Breast epithelium (tissue), 4 donors: Measurements from ENCODE around the gene MARCHF2. TPM values are rescaled to one million over a fixed set of nuclear protein-coding genes. Genes with fewer than 3 reads are reported as not detected.

Source experiments
- DNase-seq, 2 donors: peaks; one replicate each; pipeline ENCODE4 v3.0.0-alpha.2; 2019; ENCODE audit warnings: low spot score in 2 of 2
- H3K27ac ChIP-seq, 2 donors: fragments of 200-600 bp; sonication (generic) in 1 of 2; one replicate each; pipeline ENCODE4 v1.5.1; 2016 to 2019; ENCODE audit warnings: mild to moderate bottlenecking in 1 of 2
- H3K27me3 ChIP-seq, 2 donors: fragments of 200-600 bp; sonication (generic) in 1 of 2; one replicate each; pipeline versions ENCODE4 v1.5.1 to v1.6.0; 2017 to 2019; ENCODE audit warnings: control low read depth in 1 of 2, mild to moderate bottlenecking in 1 of 2
- H3K36me3 ChIP-seq: fragments of 200-600 bp; one replicate; pipeline ENCODE4 v1.5.1; 2019
- H3K4me1 ChIP-seq, 2 donors: fragments of 200-600 bp; sonication (generic); one replicate each; pipeline ENCODE4 v1.5.1; 2016 to 2019; ENCODE audit warnings: control low read depth in 1 of 2
- H3K4me3 ChIP-seq, 3 donors: fragments of 200-600 bp; sonication (generic); 1 replicate in 2 of 3; 2 replicates in 1 of 3; pipeline ENCODE4 v1.5.1; 2016 to 2019; ENCODE audit warnings: mild to moderate bottlenecking in 3 of 3, moderate library complexity in 2 of 3
- H3K9me3 ChIP-seq, 2 donors: fragments of 200-600 bp; sonication (generic) in 1 of 2; one replicate each; pipeline ENCODE4 v1.5.1; 2016 to 2019; ENCODE audit warnings: control low read depth in 1 of 2
- POLR2A ChIP-seq: fragments of 450-650 bp; IDR thresholded peaks from one replicate; pipeline ENCODE4 v1.6.1; 2016; ENCODE audit warnings: antibody characterized with exemption, mild to moderate bottlenecking, moderate library complexity
- POLR2AphosphoS5 ChIP-seq, 3 donors: sonication (generic); formaldehyde crosslinking; IDR thresholded peaks; one replicate each; pipeline ENCODE4 v1.6.1; 2017; ENCODE audit warnings: antibody characterized with exemption in 3 of 3
- intact Hi-C: fragments of 100-400 bp; cut with DNase I; formaldehyde crosslinking; loops from one replicate; pipeline ENCODE4 v1.15.1; 2023; ENCODE audit warnings: low total_unique reads
- total RNA-seq, 3 donors: library from RNA; depleted of rRNA; stranded (reverse); fragments of >200 nt; gene quantifications; one replicate each; pipeline ENCODE4 v1.1.0, GENCODE V29; 2016
- TF ChIP-seq, protein P1 (sequence below), 3 donors: fragments of 450-650 bp; IDR thresholded peaks; one replicate each; pipeline ENCODE4 v1.5.1; 2016 to 2017; ENCODE audit warnings: antibody characterized with exemption in 3 of 3, mild to moderate bottlenecking in 3 of 3, moderate library complexity in 3 of 3

Gene MARCHF2
- total RNA-seq, 3 donors from 2014 or later, result 126 to 224 (median 132) TPM

DNA sequence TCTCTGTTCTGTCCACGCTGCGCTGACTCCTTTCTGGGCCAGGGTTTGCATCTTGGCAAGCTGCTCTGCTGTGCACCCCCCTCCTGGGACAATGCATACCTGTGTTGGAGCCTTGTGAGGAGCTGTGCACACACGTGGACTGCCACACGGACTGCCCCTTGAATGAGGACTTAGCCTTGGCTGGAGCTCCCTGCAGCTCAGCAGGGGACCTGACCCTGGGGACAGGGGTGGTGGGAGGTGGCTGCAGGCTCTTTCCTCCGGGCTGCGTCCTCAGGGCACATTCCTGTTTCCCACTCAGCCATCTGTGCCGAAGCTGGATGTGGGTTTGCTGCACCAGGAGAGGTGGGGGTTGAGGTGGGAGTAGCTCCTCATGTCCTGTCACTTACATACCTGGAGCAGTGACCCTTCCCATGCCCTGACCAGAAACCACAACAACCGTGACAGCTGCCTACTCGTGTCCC lies 14.8 kb upstream of the MARCHF2 start:
- TF ChIP-seq, protein P1, sequence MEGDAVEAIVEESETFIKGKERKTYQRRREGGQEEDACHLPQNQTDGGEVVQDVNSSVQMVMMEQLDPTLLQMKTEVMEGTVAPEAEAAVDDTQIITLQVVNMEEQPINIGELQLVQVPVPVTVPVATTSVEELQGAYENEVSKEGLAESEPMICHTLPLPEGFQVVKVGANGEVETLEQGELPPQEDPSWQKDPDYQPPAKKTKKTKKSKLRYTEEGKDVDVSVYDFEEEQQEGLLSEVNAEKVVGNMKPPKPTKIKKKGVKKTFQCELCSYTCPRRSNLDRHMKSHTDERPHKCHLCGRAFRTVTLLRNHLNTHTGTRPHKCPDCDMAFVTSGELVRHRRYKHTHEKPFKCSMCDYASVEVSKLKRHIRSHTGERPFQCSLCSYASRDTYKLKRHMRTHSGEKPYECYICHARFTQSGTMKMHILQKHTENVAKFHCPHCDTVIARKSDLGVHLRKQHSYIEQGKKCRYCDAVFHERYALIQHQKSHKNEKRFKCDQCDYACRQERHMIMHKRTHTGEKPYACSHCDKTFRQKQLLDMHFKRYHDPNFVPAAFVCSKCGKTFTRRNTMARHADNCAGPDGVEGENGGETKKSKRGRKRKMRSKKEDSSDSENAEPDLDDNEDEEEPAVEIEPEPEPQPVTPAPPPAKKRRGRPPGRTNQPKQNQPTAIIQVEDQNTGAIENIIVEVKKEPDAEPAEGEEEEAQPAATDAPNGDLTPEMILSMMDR (IDR thresholded peaks at IDR 0.05), result no peak
- TF ChIP-seq POLR2AphosphoS5 (IDR thresholded peaks at IDR 0.05) (no peak), POLR2A (no peak)
- H3K27ac ChIP-seq, result peak overlapping the region; percentile 100
- no peaks in the 10 kb centered on the region for H3K36me3 ChIP-seq
- H3K27me3 ChIP-seq, result no peaks in the 10 kb centered on the region
- peaks cover 14 to 34% of the 10 kb centered on the region in 2 donors for H3K4me1 ChIP-seq
- peak overlapping the region in 1 of 3 donors; percentile 24 for H3K4me3 ChIP-seq
- H3K9me3 ChIP-seq, result no peaks in the 10 kb centered on the region
- no peak for DNase-seq
- intact Hi-C loops, result loop anchor here (5.0 kb wide), 1 partner anchor 46 kb away; no protein-coding TSS in a partner anchor

DNA sequence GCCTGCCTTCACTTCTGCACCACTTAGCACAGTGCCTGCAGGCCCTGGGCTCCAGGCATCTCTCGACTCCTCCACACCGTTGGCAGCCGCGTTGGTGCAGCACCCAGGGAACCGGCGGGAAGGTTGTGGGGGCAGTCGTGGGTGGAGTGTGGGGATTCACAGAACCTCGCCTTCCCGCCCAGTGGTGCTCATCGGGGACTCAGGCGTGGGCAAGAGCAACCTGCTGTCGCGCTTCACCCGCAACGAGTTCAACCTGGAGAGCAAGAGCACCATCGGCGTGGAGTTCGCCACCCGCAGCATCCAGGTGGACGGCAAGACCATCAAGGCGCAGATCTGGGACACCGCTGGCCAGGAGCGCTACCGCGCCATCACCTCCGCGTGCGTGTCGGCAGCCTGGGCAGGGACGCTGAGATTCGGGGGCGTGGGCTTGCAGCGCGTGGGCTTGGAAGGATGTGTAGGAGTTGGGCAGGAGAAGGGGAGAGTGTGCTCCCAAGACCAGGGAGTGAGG lies 13.4 kb upstream of the MARCHF2 start:
- H3K27me3 ChIP-seq, result no peaks in the 10 kb centered on the region
- intact Hi-C loops, result loop anchor here (5.0 kb wide), 1 partner anchor 47 kb away; no protein-coding TSS in a partner anchor
- TF ChIP-seq, protein P1 (IDR thresholded peaks at IDR 0.05), result no peak
- no peak for TF ChIP-seq POLR2AphosphoS5 (IDR thresholded peaks at IDR 0.05)
- TF ChIP-seq POLR2A, result no peak
- no peak overlapping the region for H3K4me3 ChIP-seq
- H3K4me1 ChIP-seq, result peaks cover 9 to 29% of the 10 kb centered on the region in 2 donors
- DNase-seq, result no peak
- H3K9me3 ChIP-seq, result no peaks in the 10 kb centered on the region
- H3K36me3 ChIP-seq, result no peaks in the 10 kb centered on the region
- peak overlapping the region in 1 of 2 donors; percentile 19 for H3K27ac ChIP-seq

DNA sequence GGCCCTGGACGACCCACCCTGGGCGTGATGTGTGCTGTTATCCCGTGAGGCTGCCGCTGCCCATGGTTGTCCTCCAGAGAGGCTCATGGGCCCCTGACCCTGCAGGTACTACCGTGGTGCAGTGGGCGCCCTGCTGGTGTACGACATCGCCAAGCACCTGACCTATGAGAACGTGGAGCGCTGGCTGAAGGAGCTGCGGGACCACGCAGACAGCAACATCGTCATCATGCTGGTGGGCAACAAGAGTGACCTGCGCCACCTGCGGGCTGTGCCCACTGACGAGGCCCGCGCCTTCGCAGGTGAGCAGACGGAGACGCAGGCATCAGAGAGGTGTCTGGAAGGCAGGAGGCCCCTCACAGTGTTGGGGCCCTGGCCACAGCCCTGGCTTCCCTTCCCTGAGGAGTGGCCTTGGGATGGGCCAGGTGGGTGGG lies 11.1 kb upstream of the MARCHF2 start:
- Histone ChIP-seq H3K4me1 (peaks cover 9 to 14% of the 10 kb centered on the region in 2 donors), H3K4me3 (no peak overlapping the region), H3K27ac (peak overlapping the region in 1 of 2 donors; percentile 26), H3K9me3 (no peaks in the 10 kb centered on the region), H3K27me3 (no peaks in the 10 kb centered on the region), H3K36me3 (no peaks in the 10 kb centered on the region)
- TF ChIP-seq POLR2A (no peak), POLR2AphosphoS5 (IDR thresholded peaks at IDR 0.05) (no peak)
- TF ChIP-seq, protein P1 (IDR thresholded peaks at IDR 0.05), result no peak
- intact Hi-C loops, result no loop called here
- DNase-seq, result no peak

DNA sequence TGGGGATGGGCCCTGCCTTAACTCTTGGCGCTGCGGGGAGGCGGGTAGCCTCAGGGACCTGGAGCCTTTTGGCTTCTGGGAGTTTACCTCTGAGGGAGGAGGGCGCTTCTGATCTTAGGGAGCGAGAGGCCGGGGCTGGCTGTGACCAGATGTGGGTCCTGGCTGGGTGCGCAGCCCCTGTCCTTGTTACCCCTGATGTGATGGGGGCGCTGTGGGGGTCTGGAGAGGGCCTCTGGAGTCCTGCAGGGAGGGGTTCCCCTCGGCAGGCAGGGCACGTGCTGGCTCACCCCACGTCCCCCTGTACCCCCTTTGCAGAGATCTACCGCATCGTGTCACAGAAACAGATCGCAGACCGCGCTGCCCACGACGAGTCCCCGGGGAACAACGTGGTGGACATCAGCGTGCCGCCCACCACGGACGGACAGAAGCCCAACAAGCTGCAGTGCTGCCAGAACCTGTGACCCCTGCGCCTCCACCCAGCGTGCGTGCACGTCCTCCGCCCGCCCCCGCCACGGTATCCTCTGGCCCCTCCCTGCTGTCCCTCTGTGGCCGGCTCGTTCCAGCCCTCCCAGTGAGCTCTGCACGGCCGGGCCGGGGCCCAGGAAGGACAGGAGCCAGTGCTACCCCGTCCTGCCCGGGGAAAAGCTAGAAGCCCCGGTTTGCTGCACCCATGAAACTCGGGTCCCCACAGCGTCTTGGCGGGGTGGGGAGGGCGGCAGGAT lies 9.8 kb upstream of the MARCHF2 start:
- peaks cover 0 to 1% of the 10 kb centered on the region in 2 donors for H3K4me1 ChIP-seq
- TF ChIP-seq, protein P1 (IDR thresholded peaks at IDR 0.05), result no peak
- TF ChIP-seq POLR2AphosphoS5 (IDR thresholded peaks at IDR 0.05) (no peak), POLR2A (no peak)
- intact Hi-C loops, result no loop called here
- no peak for DNase-seq
- H3K27ac ChIP-seq, result peak overlapping the region in 1 of 2 donors; percentile 48
- no peaks in the 10 kb centered on the region for H3K36me3 ChIP-seq
- peak overlapping the region in 1 of 3 donors; percentile 46 for H3K4me3 ChIP-seq
- no peaks in the 10 kb centered on the region for H3K27me3 ChIP-seq
- no peaks in the 10 kb centered on the region for H3K9me3 ChIP-seq

DNA sequence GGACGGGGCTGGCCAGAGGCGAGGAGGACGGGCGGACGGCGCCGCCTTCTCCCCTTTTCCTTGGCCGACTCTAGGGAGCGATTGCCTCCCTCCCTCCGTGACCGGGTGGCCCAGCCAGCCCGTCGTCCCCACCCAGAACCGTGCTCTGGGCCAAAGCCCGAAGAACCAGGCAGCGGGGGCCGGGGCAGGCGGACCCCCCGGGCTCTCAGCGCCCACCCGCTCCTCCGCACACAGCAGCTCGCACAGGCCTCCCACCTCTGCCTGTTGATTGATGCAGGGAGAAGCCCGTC lies 9.3 kb upstream of the MARCHF2 start:
- DNase-seq, result no peak
- no peaks in the 10 kb centered on the region for H3K36me3 ChIP-seq
- intact Hi-C loops, result no loop called here

More for the DNA sequence above, 9.3 kb upstream of the MARCHF2 start:
- H3K27me3 ChIP-seq, result no peaks in the 10 kb centered on the region
- H3K4me3 ChIP-seq, result peak overlapping the region in 1 of 3 donors; percentile 46
- no peak for TF ChIP-seq POLR2AphosphoS5 (IDR thresholded peaks at IDR 0.05)
- TF ChIP-seq, protein P1 (IDR thresholded peaks at IDR 0.05), result no peak
- no peak for TF ChIP-seq POLR2A
- no peaks in the 10 kb centered on the region for H3K9me3 ChIP-seq
- H3K27ac ChIP-seq, result peak overlapping the region in 1 of 2 donors; percentile 48
- H3K4me1 ChIP-seq, result no peaks in the 10 kb centered on the region
